Activated T-cell treated with anti-CD3 and anti-CD28 coated beads, Interleukin-2, amount 50 U/mL, for 4 hours (primary cell): ENCODE measurements around the gene MTG1. TPM values are rescaled to one million over a fixed set of nuclear protein-coding genes. Genes with fewer than 3 reads are reported as not detected.
A peak's percentile ranks its signal among the peaks of the same experiment; 100 is the strongest.
"Not testable (repeated sequence)": the region's sequence is repeated elsewhere in the genome, so short reads cannot be mapped to it uniquely, and the experiment has no call there.

Experiments
- ATAC-seq, 2 donors: fragments of 200-7000 bp; cut with Tn5 transposase; one replicate each; pipeline ENCODE4 v1.10.0; 2021
- DNase-seq: peaks from one replicate; pipeline ENCODE4 v3.0.0-alpha.2; 2020
- H3K27me3 Mint-ChIP-seq: one replicate; pipeline ENCODE4 v1.8.0; 2021; ENCODE audit warnings: low read depth, mixed read lengths
- H3K36me3 Mint-ChIP-seq: one replicate; pipeline ENCODE4 v1.8.0; 2022; ENCODE audit warnings: mixed read lengths; ENCODE audit not compliant: insufficient read depth
- H3K4me1 Mint-ChIP-seq: one replicate; pipeline ENCODE4 v1.8.0; 2021; ENCODE audit warnings: low read depth, mixed read lengths
- H3K4me3 Mint-ChIP-seq: one replicate; pipeline ENCODE4 v1.8.0; 2021; ENCODE audit warnings: mild to moderate bottlenecking, moderate library complexity, mixed read lengths
- H3K9me3 Mint-ChIP-seq: one replicate; pipeline ENCODE4 v1.8.0; 2021; ENCODE audit warnings: mixed read lengths
- total RNA-seq, 3 donors: library from RNA; stranded (reverse); gene quantifications; one replicate each; pipeline ENCODE4 v1.2.1, GENCODE V29; 2021

The MTG1 gene
- total RNA-seq, 3 donors from 2014 or later, result 60.3 to 68.1 (median 67.1) TPM

DNA sequence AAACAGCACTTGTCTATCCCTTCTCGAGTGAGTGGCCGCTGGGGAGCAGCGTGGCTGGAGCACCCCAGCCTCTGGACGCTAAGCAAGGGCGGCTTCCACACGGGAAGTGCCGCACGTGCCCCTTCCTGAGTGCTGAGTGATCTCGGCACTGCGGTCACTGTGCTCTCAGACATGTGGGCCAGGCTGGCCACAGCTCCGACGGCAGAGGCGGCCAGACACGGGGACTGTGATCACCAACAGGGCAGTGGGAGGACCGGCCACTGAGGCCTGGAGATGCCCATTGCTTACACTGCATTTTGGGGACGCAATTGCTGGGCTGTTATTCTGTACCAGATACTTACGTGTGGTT, 27.9 kb upstream of the MTG1 start:
- no peak for DNase-seq
- H3K27me3 Mint-ChIP-seq, result no peaks in the 10 kb centered on the region
- ATAC-seq, result no peak
- peaks cover 18% of the 10 kb centered on the region for H3K36me3 Mint-ChIP-seq
- H3K4me1 Mint-ChIP-seq, result peaks cover 7% of the 10 kb centered on the region
- no peak overlapping the region for H3K4me3 Mint-ChIP-seq
- no peaks in the 10 kb centered on the region for H3K9me3 Mint-ChIP-seq

DNA sequence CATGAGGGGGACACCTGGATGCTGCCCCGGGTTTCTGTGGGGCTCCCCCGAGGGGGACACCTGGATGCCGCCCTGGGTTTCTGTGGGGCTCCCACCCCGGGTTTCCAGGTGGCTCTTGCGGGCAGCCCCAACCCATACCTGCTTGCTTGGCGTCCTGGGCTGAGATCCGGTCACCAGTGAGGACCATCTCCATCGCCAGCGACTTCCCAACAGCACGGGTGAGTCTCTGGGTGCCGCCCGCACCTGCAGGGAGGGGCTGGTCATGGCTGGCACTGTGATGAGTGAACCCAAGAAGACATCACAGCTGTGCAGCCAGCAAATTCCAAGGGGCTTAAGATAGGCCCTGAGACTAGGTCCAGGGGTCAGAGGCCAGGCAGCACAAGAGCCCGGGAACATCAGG, 27.2 kb upstream of the MTG1 start:
- Mint-ChIP-seq H3K4me3 (no peak overlapping the region), H3K9me3 (no peaks in the 10 kb centered on the region), H3K4me1 (peaks cover 2% of the 10 kb centered on the region), H3K36me3 (peaks cover 17% of the 10 kb centered on the region), H3K27me3 (no peaks in the 10 kb centered on the region)
- DNase-seq (no peak), ATAC-seq (no peak)

DNA sequence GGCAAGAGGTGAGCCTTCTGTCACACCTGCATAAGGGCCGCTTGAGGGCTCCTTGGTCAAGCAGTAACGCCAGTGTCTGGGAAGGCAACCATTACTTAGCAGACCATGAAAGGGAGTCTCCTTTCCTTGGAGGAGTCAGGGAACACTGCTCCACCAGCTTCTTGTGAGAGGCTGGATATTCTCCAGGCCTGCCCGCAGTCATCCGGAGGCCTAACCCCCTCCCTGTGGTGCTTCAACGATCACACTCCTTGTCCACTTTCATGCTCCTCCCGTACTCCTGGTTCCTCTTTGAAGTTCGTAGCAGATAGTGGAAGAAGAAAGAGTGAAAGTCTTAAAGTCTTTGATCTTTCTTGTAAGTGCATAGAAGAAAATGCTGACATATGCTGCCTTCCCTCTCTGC, 26.5 kb upstream of the MTG1 start:
- not testable (repeated sequence) for H3K9me3 Mint-ChIP-seq, H3K27me3 Mint-ChIP-seq, ATAC-seq, H3K4me1 Mint-ChIP-seq, H3K4me3 Mint-ChIP-seq, DNase-seq
- H3K36me3 Mint-ChIP-seq, result peaks cover 11% of the 10 kb centered on the region

DNA sequence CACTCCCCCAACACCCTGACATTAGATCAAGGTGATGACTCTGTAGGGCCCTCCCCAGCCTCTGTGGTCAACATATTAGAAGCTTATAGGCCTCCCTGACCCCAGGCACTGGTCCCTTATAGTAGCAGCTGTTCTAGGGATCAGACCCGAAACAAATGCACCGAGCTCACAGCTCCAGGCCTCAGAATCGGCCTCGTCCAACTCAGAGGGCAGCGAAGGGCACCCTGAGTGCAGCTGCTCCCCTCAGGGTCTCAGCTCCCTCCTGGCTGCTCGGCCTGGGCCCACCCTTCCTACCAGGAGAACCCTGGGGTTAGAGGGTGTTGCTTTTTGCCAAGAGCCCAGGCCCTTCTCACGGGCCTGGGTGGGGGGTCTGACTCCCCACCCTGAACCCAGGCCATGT, 25.8 kb upstream of the MTG1 start:
- no peaks in the 10 kb centered on the region for H3K9me3 Mint-ChIP-seq
- no peak overlapping the region for H3K4me3 Mint-ChIP-seq
- no peaks in the 10 kb centered on the region for H3K27me3 Mint-ChIP-seq
- ATAC-seq (no peak), DNase-seq (no peak)
- peaks cover 2% of the 10 kb centered on the region for H3K4me1 Mint-ChIP-seq
- peaks cover 11% of the 10 kb centered on the region for H3K36me3 Mint-ChIP-seq

DNA sequence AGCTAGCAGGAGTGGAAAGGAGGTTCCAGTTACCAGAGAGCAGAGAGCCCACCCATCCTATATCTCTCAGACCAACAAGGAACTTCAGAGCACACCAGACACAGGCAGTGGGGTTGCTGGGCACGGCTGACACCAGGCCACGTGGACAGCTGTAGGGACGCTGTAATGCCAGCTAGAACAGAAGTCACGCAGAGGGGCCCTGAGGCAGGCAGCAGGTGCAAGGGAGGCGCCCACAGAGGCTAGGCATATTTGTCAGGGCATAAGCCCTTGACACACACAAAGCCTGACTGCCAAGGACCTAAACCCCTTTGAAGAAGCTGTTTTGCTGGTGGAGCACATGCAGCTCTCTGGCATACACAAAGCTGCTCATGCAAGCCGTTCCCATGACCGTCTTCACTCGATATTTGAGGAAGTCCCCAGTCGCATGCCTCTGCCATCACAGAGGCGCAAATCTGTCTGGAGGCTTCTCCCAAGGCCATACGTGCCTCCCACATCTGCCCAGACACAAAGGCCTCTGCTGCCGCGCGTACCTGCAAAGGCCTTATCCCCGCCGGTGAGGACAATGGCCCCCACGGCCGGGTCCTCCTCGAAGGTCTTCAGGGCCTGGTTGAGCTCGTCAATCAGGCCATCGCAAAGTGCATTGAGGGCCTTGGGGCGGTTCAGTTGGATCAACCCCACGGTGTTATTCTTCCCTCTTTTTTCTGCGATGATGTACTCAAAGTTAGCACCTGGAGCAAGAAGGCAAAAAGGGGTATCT, 23.7 kb upstream of the MTG1 start:
- DNase-seq (no peak), ATAC-seq (no peak)
- no peaks in the 10 kb centered on the region for H3K27me3 Mint-ChIP-seq
- peaks cover 6% of the 10 kb centered on the region for H3K4me1 Mint-ChIP-seq
- H3K4me3 Mint-ChIP-seq, result peak overlapping the region; percentile 5
- H3K36me3 Mint-ChIP-seq, result peaks cover 11% of the 10 kb centered on the region
- H3K9me3 Mint-ChIP-seq, result no peaks in the 10 kb centered on the region

DNA sequence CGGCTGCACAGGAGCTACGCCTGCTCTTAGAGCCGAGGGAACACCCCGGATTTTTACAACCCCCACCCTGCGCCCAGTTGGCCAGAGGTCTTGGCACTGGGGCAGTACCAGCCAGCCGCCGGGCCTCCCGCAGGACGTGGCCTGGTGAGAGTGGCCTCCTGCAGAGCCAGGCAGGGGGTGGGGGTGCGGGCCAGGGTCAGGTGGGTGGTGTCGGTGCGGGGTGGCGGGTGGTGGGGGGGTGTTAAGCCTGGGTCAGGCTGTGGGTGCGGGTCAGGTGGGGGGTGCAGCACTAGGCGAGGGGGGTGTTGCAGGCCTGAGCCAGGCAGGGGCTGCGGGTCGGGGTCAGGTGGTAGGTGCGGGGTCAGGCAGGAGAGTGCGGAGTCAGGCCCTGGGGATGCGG, 21.4 kb upstream of the MTG1 start:
- Mint-ChIP-seq H3K4me3 (peak overlapping the region; percentile 77), H3K36me3 (peaks cover 11% of the 10 kb centered on the region)

DNA sequence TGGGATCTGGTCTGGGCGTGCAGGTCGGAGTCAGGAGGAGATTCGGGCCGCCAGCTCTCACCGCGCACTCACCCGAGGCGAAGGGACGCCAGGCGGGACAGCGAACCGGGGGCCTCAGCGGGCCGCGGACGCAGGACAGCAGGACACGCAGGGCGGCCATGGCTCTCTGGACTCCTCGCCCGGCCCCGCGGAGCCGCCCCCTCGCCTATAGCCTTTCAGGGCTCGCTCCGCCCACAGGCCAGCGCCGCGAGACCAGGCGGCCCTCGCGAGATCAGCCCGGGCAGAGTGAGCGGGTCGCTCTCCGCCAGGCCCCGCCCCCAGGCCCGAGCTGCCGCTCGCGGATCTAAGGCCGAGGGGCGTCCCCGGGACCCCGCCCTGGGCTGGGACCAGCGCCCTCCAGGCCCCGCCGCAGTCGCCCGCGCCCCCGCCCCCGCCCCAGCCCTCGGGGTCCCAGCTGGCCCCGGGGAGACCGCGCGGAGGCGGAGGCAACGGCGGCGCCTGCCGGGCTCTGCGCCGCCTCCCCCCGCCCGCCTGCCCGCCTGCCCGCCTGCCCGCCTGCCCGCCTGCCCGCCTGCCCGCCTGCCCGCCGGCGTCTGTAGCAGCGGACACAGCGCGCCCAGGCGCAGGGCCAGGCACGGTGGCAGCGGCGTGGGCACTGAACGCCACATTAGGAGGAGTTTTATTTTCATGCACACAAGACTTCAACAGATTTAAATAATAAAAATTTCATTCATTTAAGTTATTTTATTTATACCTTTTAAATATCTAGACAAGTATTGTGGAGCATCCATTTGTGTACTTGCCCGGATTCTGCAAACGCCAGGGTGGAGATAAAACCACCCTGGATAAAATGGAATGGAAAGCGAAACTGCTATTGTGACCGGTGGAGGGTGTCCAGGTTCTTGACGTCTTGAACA, 20.5 kb upstream of the MTG1 start, which contains the start of gene ECHS1:
ECHS1 (minus strand) TSS at position 181 of the 917 bp plus-strand sequence; CDS start at position 160, 21 bp downstream.
- no peaks in the 10 kb centered on the region for H3K9me3 Mint-ChIP-seq
- ATAC-seq, result peak; percentile 99 to 100
- H3K27me3 Mint-ChIP-seq, result no peaks in the 10 kb centered on the region
- H3K4me3 Mint-ChIP-seq, result peak within 1 kb of the TSS; percentile 82
- H3K36me3 Mint-ChIP-seq, result peaks cover 11% of the 10 kb centered on the region
- DNase-seq, result peak; percentile 91
- H3K4me1 Mint-ChIP-seq, result peaks cover 11% of the 10 kb centered on the region

More for the DNA sequence above, 21.4 kb upstream of the MTG1 start:
- no peaks in the 10 kb centered on the region for H3K27me3 Mint-ChIP-seq
- H3K4me1 Mint-ChIP-seq, result peaks cover 11% of the 10 kb centered on the region
- no peak for ATAC-seq
- no peaks in the 10 kb centered on the region for H3K9me3 Mint-ChIP-seq
- DNase-seq, result no peak

DNA sequence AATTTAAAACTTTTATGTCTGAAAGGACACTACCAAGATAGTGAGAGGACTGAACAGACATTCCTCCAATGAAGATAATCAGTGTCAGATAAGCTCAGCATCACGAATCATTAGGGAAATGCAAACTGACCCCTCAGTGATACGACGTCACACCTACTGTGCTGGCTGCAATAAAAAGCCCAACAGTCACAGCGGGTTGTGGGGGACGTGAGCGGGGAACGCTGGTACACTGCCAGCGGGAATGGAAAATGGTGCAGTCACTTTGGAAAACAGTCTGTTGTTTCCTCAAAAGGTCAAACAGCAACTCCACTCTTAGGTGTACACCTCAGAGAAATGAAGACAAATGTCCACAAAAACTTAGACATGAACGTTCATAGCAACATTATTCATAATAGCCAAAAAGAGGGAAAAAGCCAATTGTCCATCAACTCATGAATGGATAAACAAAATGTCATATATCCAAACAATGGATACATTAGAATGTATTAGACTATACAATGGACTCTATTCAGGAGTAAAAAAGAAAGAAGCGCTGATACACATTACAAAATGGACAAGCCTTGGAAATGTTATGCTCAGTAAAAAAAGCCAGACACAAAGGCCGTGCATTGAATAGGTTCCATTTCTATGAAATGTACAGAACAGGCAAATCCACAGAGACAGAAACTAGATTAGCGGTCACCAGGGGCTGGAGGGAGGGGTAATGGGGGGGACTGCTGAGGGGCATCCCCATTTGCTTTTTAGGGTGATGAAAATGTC, 18.4 kb upstream of the MTG1 start:
- peaks cover 16% of the 10 kb centered on the region for H3K4me1 Mint-ChIP-seq
- H3K9me3 Mint-ChIP-seq, result no peaks in the 10 kb centered on the region
- ATAC-seq (no peak), DNase-seq (no peak)
- peak overlapping the region; percentile 70 for H3K4me3 Mint-ChIP-seq
- peaks cover under 1% of the 10 kb centered on the region for H3K36me3 Mint-ChIP-seq
- H3K27me3 Mint-ChIP-seq, result no peaks in the 10 kb centered on the region

DNA sequence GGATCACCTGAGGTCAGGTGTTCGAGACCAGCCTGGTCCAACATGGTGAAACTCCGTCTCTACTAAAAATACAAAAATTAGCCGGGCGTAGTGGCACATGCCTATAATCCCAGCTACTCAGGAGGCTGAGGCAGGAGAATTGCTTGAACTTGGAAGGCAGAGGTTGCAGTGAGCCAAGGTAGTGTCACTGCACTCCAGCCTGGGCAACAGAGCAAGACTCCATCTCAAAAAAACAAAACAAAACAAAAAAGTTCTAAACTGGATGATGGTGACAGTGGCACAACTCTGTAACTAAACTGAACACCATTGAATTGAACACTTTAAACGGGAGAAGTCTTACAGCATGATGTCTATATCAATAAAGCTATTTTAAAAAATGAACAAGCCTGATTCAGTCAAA, 17.8 kb upstream of the MTG1 start:
- H3K36me3 Mint-ChIP-seq, H3K9me3 Mint-ChIP-seq, DNase-seq, H3K27me3 Mint-ChIP-seq, ATAC-seq: not testable (repeated sequence)
- Mint-ChIP-seq H3K4me3 (peak overlapping the region; percentile 44), H3K4me1 (peaks cover 16% of the 10 kb centered on the region)

DNA sequence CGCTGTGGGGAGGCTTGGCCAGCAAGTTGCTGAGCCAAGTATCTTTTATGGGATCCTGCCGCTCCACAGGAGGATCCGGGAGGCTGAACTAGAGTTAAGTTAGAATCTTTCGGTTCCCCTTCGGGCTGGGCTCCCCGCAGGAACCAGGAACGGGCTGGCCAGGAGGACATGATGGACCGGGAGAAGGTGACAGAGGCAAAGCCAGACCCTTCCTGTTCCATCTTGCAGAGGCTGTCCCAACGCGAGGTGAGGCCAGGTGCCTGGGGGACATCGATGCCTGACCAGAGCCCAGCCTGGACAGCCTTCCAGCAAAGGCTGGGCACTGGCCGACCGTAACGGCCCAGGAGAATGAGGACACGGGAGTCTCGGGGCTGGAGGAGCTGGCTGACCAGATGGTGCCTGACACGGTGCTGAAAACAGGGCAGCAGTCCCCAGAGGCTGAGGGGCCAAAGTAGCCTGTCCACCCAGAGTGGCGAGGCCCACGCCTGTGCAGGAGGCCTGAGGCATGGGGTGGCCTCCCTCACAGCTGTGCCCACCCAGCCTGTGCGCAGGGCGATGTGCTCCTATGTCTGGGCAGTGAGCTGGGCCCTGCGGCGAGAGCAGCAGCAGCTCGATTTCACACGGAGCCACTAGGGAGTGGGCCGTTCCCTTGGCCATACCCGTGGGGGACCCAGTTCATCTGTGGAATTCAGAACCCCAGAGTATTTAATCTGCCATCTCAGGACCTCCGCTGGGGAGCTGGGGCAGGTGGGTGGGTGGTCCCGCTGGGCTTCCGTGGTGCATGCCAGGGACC, 16.7 kb upstream of the MTG1 start:
- no peak for ATAC-seq
- H3K36me3 Mint-ChIP-seq, result no peaks in the 10 kb centered on the region
- peak overlapping the region; percentile 81 for H3K4me3 Mint-ChIP-seq
- no peaks in the 10 kb centered on the region for H3K27me3 Mint-ChIP-seq
- no peaks in the 10 kb centered on the region for H3K9me3 Mint-ChIP-seq
- peaks cover 15% of the 10 kb centered on the region for H3K4me1 Mint-ChIP-seq
- no peak for DNase-seq

DNA sequence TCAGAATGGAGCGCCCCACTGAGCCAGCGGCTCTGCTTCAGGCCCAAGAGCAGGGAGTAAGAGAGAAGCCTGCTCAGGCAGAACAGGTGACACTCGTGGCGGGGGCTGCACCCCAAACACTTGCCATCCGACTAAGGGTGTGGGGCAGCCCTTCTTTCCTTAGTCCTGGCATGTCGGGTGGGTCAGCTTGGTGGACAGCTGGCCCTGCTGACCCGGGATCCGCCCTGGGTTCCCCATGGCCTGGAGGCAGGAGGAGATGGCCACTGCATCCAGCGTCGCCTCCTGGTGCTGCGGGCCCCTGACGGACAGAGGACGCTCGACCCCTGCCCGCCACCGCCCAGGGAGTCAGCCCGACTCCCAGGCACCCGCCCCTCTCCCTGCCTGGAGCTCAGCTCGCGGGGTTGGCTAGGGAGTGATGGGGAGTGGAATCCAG, 16.1 kb upstream of the MTG1 start:
- H3K9me3 Mint-ChIP-seq, result no peaks in the 10 kb centered on the region
- H3K4me3 Mint-ChIP-seq, result peak overlapping the region; percentile 81
- DNase-seq (no peak), ATAC-seq (no peak)
- H3K27me3 Mint-ChIP-seq, result no peaks in the 10 kb centered on the region
- H3K36me3 Mint-ChIP-seq, result no peaks in the 10 kb centered on the region
- H3K4me1 Mint-ChIP-seq, result peaks cover 15% of the 10 kb centered on the region

DNA sequence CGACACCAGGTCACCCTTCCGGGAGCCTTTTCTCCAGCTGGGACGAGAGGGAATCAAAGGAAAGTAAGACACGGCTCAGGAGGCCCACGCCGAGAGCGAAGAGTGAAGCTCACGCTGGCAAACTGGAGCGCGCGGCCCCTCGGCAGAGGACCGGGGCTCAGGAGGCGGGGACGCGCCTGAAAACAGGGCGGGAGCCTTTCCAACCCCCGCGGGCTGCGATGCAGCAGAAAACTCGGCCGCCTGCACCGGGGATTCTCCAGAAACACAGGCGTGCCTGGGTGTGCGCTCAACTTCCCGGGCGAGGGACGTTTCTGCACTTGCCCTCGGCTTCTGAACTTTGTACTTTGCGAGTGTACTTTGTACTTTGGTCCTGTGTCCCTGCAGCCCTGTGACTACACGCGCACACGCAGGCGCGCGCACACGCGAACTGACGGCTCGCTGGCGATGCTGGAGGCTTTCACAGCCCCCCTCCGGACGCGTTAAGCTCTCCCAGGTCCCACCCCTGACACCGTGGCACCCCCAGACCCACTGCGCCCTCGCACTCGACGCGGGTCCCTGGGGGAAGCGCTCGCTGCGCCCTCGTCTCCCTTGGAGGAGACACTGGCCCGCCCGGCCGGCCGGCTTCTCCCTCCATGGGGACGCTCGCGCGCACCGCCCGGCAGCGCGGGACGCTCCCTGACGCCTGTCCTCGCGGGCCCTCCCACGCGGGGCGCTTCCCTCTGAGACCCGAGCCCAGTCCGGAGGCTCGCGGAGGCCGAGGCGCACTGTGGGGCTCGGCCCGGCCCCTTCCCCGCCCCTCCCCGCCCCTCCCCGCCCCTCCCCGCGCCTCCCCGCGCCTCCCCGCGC, 15.5 kb upstream of the MTG1 start:
- no peaks in the 10 kb centered on the region for H3K27me3 Mint-ChIP-seq
- H3K4me1 Mint-ChIP-seq, result peaks cover 15% of the 10 kb centered on the region
- H3K9me3 Mint-ChIP-seq, result no peaks in the 10 kb centered on the region
- DNase-seq (peak; percentile 49), ATAC-seq (peak; percentile 65 to 66)
- H3K4me3 Mint-ChIP-seq, result peak overlapping the region; percentile 81
- no peaks in the 10 kb centered on the region for H3K36me3 Mint-ChIP-seq
